ENCODE results near the gene LGI1.

- TF ChIP-seq CTCF (IDR thresholded peaks at IDR 0.05; ENCODE audit: poor library complexity), result no peak
- TF ChIP-seq EZH2 (IDR thresholded peaks at IDR 0.05; ENCODE audit: borderline replicate concordance), result no peak
Measured at GRCh38 chr10:93760490-93760889, 2.8 kb downstream of the LGI1 start.
